A549 (cell line): ENCODE measurements around the gene ATG13. TPM values are rescaled to one million over a fixed set of nuclear protein-coding genes. Genes with fewer than 3 reads are reported as not detected.

ENCODE experiments used
- ATAC-seq, 2 experiments: fragments of 200-7000 bp in 1 of 2; fragments of >200 bp in 1 of 2; cut with Nextera tagmentation in 1 of 2; cut with Tn5 transposase in 1 of 2; 3 replicates each; pipeline versions ENCODE4 v1.8.0 to v1.9.1; 2018 to 2020; ENCODE audit warnings: mild to moderate bottlenecking in 1 of 2, moderate library complexity in 1 of 2
- CTCF ChIA-PET: fragments of 300-600 bp; sonication (Branson Sonifier 250); formaldehyde crosslinking; extraction: SDS; loops from one replicate; lab custom pipeline; 2021; ENCODE audit warnings: antibody characterized with exemption, inconsistent platforms; lab: Yijun Ruan, JAX
- POLR2A ChIA-PET: fragments of 350-600 bp; formaldehyde crosslinking; extraction: SDS; loops from one replicate; lab custom pipeline; 2021; ENCODE audit warnings: antibody characterized with exemption, inconsistent platforms; lab: Yijun Ruan, JAX
- DNase-seq, 2 experiments: peaks; one replicate each; pipeline versions ENCODE4 v3.0.0 to v3.0.0-alpha.2; 2011 to 2016; ENCODE audit warnings: low read depth in 1 of 2, low spot score in 1 of 2
- FAIRE-seq: peaks from 2 replicates; lab custom pipeline; 2011; peaks lifted over from hg19 to GRCh38; lab: Jason Lieb, UNC
- H3K27ac ChIP-seq, 2 experiments: fragments of >200 bp; sonication (Bioruptor Twin); formaldehyde crosslinking; 3 replicates each; pipeline ENCODE4 v1.5.1; 2016 to 2017
- H3K4me1 ChIP-seq: fragments of >200 bp; sonication (Bioruptor Twin); formaldehyde crosslinking; 3 replicates; pipeline ENCODE4 v1.6.1; 2016
- H3K4me2 ChIP-seq: fragments of >200 bp; sonication (Bioruptor Twin); formaldehyde crosslinking; 3 replicates; pipeline ENCODE4 v1.6.1; 2016
- H3K4me3 ChIP-seq: fragments of >200 bp; sonication (Bioruptor Twin); formaldehyde crosslinking; 3 replicates; pipeline ENCODE4 v1.5.1; 2016
- H3K9me3 ChIP-seq: fragments of >200 bp; sonication (Bioruptor Twin); formaldehyde crosslinking; 3 replicates; pipeline ENCODE4 v1.6.1; 2016
- CHD2 ChIP-seq: fragments of 150-350 bp; IDR thresholded peaks from 2 replicates; pipeline ENCODE4 v1.6.1; 2014; ENCODE audit warnings: low read length; ENCODE audit not compliant: partially characterized antibody
- CTCF ChIP-seq: fragments of >200 bp; sonication (Bioruptor Twin); formaldehyde crosslinking; IDR thresholded peaks from 3 replicates; pipeline ENCODE4 v1.5.1; 2016
- E2F6 ChIP-seq: IDR thresholded peaks from 2 replicates; pipeline ENCODE4 v1.6.1; 2012; ENCODE audit warnings: low read depth, borderline replicate concordance
- FOXS1 ChIP-seq: fragments of 250-450 bp; sonication (Bioruptor Pico); IDR thresholded peaks from 2 replicates; pipeline ENCODE4 v1.5.0; 2020; ENCODE audit warnings: mild to moderate bottlenecking, moderate library complexity
- HDAC2 ChIP-seq: fragments of 200-600 bp; sonication (generic); IDR thresholded peaks from 2 replicates; pipeline ENCODE4 v1.6.1; 2016
- HEYL ChIP-seq: fragments of 250-450 bp; sonication (Bioruptor Pico); IDR thresholded peaks from 2 replicates; pipeline ENCODE4 v1.8.0; 2021; ENCODE audit warnings: mild to moderate bottlenecking, moderate library complexity
- HMGXB4 ChIP-seq: fragments of 250-450 bp; sonication (Bioruptor Pico); IDR thresholded peaks from 2 replicates; pipeline ENCODE4 v1.5.0; 2021; ENCODE audit warnings: mild to moderate bottlenecking, moderate library complexity, borderline replicate concordance
- HOXB13 ChIP-seq: fragments of 250-450 bp; sonication (Bioruptor Pico); IDR thresholded peaks from 2 replicates; pipeline ENCODE4 v1.5.0; 2020; ENCODE audit warnings: low read depth, mild to moderate bottlenecking, moderate library complexity
- KDM1A ChIP-seq: fragments of 200-600 bp; sonication (generic); IDR thresholded peaks from 2 replicates; pipeline ENCODE4 v1.6.1; 2016; ENCODE audit warnings: low read depth, mild to moderate bottlenecking
- KDM5A ChIP-seq: fragments of 200-600 bp; sonication (generic); IDR thresholded peaks from 2 replicates; pipeline ENCODE4 v1.6.1; 2016; ENCODE audit warnings: antibody characterized with exemption, mild to moderate bottlenecking
- MAX ChIP-seq: IDR thresholded peaks from 2 replicates; pipeline ENCODE4 v1.6.1; 2012
- MAZ ChIP-seq: fragments of 150-350 bp; IDR thresholded peaks from 2 replicates; pipeline ENCODE4 v1.6.1; 2014; ENCODE audit warnings: antibody characterized with exemption, low read depth, low read length, borderline replicate concordance
- NFE2L2 ChIP-seq: fragments of 150-350 bp; conservative IDR thresholded peaks from 2 replicates; pipeline ENCODE4 v1.6.1; 2014; ENCODE audit warnings: low read length
- NPAS2 ChIP-seq: fragments of 250-450 bp; sonication (Bioruptor Pico); IDR thresholded peaks from 2 replicates; pipeline ENCODE4 v1.8.0; 2022; ENCODE audit warnings: mild to moderate bottlenecking, moderate library complexity, borderline replicate concordance
- POLR2AphosphoS2 ChIP-seq: conservative IDR thresholded peaks from 2 replicates; pipeline ENCODE4 v1.6.1; 2012; ENCODE audit warnings: low read length, improper control_type of control experiment, inconsistent platforms
- RARB ChIP-seq: fragments of 250-450 bp; sonication (Bioruptor Pico); IDR thresholded peaks from 2 replicates; pipeline ENCODE4 v1.8.0; 2021; ENCODE audit warnings: mild to moderate bottlenecking, moderate library complexity
- REST ChIP-seq: fragments of 200-600 bp; sonication (generic); IDR thresholded peaks from 2 replicates; pipeline ENCODE4 v1.6.1; 2016; ENCODE audit warnings: antibody characterized with exemption, mild to moderate bottlenecking, moderate library complexity
- RFX5 ChIP-seq: fragments of 450-650 bp; IDR thresholded peaks from 2 replicates; pipeline ENCODE4 v1.7.1; 2014; ENCODE audit warnings: antibody characterized with exemption, mild to moderate bottlenecking, moderate library complexity
- SREBF2 ChIP-seq: fragments of 450-650 bp; IDR thresholded peaks from 2 replicates; pipeline ENCODE4 v1.6.1; 2014; ENCODE audit warnings: mild to moderate bottlenecking, moderate library complexity
- TFCP2L1 ChIP-seq: fragments of 250-450 bp; sonication (Bioruptor Pico); IDR thresholded peaks from 2 replicates; pipeline ENCODE4 v1.5.0; 2021; ENCODE audit warnings: mild to moderate bottlenecking
- ZNF302 ChIP-seq: fragments of 250-450 bp; sonication (Bioruptor Pico); IDR thresholded peaks from 2 replicates; pipeline ENCODE4 v1.9.0; 2021; ENCODE audit warnings: inconsistent platforms, mild to moderate bottlenecking, moderate library complexity
- WGBS: methylation state at CpG from one replicate; pipeline ENCODE4 v1.1.6; 2017; ENCODE audit errors: missing lambda C conversion rate; 5-methylcytosine and 5-hydroxymethylcytosine counted together
- polyA plus RNA-seq, 4 experiments: library from polyadenylated mRNA; depleted of rRNA in 3 of 4; stranded (reverse); fragments of >200 nt; fragmentation: RNase III in 1 of 4; extraction: RNeasy Plus Mini Kit Qiagen cat#74134 plus additional on column Dnase treatment in 1 of 4; gene quantifications; 2 replicates in 3 of 4; 3 replicates in 1 of 4; pipeline ENCODE4 v1.2.3, GENCODE V29; 2011 to 2017

Gene ATG13
- polyA plus RNA-seq, 2 of the 4 experiments (the other 2 are of a cell fraction), result 39.5 to 58.6 TPM

GRCh38 chr11:46679241-46680163, 62.1 kb downstream of the ATG13 start:
- FAIRE-seq (no peak), DNase-seq (no peak), ATAC-seq (no peak)
- no peak overlapping the region for H3K4me2 ChIP-seq
- H3K27ac ChIP-seq, result no peak overlapping the region
- TF ChIP-seq CTCF (no peak), HDAC2 (no peak), NPAS2 (CRISPR knock-in tag) (no peak), CHD2 (no peak), SREBF2 (no peak), REST (no peak), ZNF302 (no peak), HMGXB4 (CRISPR knock-in tag) (no peak), HEYL (CRISPR knock-in tag) (no peak), RARB (CRISPR knock-in tag) (no peak), HOXB13 (CRISPR knock-in tag) (no peak), NFE2L2 (no peak), RFX5 (no peak)
- H3K4me1 ChIP-seq, result peaks cover 19% of the 10 kb centered on the region
- no peaks in the 10 kb centered on the region for H3K9me3 ChIP-seq
- no peak overlapping the region for H3K4me3 ChIP-seq
- WGBS, result 95% methylated on average over 24 of the region's 26 CpGs
- ChIA-PET POLR2A (no interaction called here), CTCF (no interaction called here)

- FAIRE-seq, result no peak
- ATAC-seq, result no peak
- POLR2A ChIA-PET, result no interaction called here
- H3K4me2 ChIP-seq, result no peak overlapping the region
- WGBS, result 90% methylated on average over 17 of the region's 21 CpGs
- no peak for DNase-seq
- peaks cover 12% of the 10 kb centered on the region for H3K4me1 ChIP-seq
- no peak overlapping the region for H3K27ac ChIP-seq
- CTCF ChIA-PET, result interaction anchor here (1.1 kb wide), 1 partner anchor 11 kb away, joined by 4 read pairs; no protein-coding TSS in a partner anchor
- H3K9me3 ChIP-seq, result no peaks in the 10 kb centered on the region
- H3K4me3 ChIP-seq, result no peak overlapping the region
- no peak for TF ChIP-seq REST
- TF ChIP-seq POLR2AphosphoS2, result no peak
- no peak for TF ChIP-seq MAZ
- no peak for TF ChIP-seq MAX
- no peak for TF ChIP-seq NFE2L2
- no peak for TF ChIP-seq KDM5A
- TF ChIP-seq E2F6, result no peak
- TF ChIP-seq KDM1A, result no peak
- no peak for TF ChIP-seq FOXS1 (CRISPR knock-in tag)
- TF ChIP-seq TFCP2L1, result no peak
Measured at GRCh38 chr11:46680164-46680760, 62.9 kb downstream of the ATG13 start.
